BE2C (cell line): ENCODE results near the gene ARF6.
"Not testable (repeated sequence)": the region's sequence is repeated elsewhere in the genome, so short reads cannot be mapped to it uniquely, and the experiment has no call there.

Experiments
- DNase-seq: peaks from one replicate; pipeline ENCODE4 v3.0.0-alpha.2; 2020
- H3K27me3 ChIP-seq: fragments of 250-450 bp; sonication (Bioruptor Pico); 2 replicates; pipeline ENCODE4 v1.5.1; 2020; ENCODE audit warnings: mild to moderate bottlenecking
- H3K36me3 ChIP-seq: fragments of 250-450 bp; sonication (Bioruptor Pico); 2 replicates; pipeline ENCODE4 v1.5.1; 2020; ENCODE audit warnings: mild to moderate bottlenecking
- H3K4me1 ChIP-seq: fragments of 250-450 bp; sonication (Bioruptor Pico); 2 replicates; pipeline ENCODE4 v1.5.1; 2020
- H3K4me3 ChIP-seq: 2 replicates; pipeline ENCODE4 v1.5.1; 2011; ENCODE audit warnings: low read depth, low read length
- H3K9me3 ChIP-seq: fragments of 250-450 bp; sonication (Bioruptor Pico); 2 replicates; pipeline ENCODE4 v1.5.1; 2020
- CTCF ChIP-seq: IDR thresholded peaks from 2 replicates; pipeline ENCODE4 v1.5.1; 2012; ENCODE audit warnings: mild to moderate bottlenecking, low read depth, low read length

The ARF6 gene

DNA sequence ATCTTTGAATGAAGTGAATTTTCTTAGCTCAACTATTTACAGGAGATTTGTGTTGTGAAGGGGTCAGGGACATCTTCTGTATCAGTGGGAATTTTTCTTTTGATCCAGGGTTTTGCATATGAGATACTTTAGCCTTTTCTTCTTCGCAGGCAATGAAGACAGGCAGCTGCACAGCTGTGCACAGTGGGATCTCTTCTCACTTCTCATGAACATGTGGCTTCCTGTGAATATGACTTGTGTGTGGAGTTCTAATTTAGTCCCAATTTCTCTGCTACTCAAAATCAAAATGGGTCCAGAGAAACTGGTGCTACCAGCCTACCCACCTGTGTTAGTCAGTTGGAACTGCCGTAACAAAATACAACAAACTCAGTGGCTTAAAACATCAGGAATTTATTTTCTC is 37.8 kb downstream of the ARF6 start:
- no peak for TF ChIP-seq CTCF
- Histone ChIP-seq H3K4me1 (no peaks in the 10 kb centered on the region), H3K9me3 (no peaks in the 10 kb centered on the region), H3K27me3 (no peaks in the 10 kb centered on the region), H3K4me3 (no peak overlapping the region), H3K36me3 (no peaks in the 10 kb centered on the region)
- DNase-seq, result no peak

- no peak overlapping the region for H3K4me3 ChIP-seq
- H3K36me3 ChIP-seq, result no peaks in the 10 kb centered on the region
- no peak for TF ChIP-seq CTCF
- no peaks in the 10 kb centered on the region for H3K27me3 ChIP-seq
- no peaks in the 10 kb centered on the region for H3K9me3 ChIP-seq
- DNase-seq, result no peak
- no peaks in the 10 kb centered on the region for H3K4me1 ChIP-seq
These were observed 38.6 kb downstream of the ARF6 start for GRCh38 chr14:49931523-49931922.

DNA sequence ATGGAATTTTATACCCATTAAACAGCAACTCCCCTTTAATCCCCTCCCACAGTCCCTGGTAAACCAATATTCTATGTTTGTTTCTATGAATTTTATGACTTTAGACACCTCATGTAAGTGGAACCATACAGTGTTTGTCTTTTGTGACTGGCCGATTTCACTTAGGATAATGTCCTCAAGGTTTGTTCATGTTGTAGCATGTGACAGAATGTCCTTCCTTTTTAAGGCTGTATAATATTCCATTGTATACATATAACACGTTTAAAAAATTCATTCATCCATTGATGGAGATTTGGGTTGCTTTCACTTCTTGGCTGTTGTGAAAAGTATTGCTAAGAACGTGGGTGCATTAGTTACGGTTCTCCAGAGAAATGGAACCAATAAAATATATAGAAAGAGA is 40.2 kb downstream of the ARF6 start:
- no peak overlapping the region for H3K4me3 ChIP-seq
- TF ChIP-seq CTCF, result no peak
- no peaks in the 10 kb centered on the region for H3K9me3 ChIP-seq

GRCh38 chr14:49933704-49934103 is 40.8 kb downstream of the ARF6 start:
- H3K4me1 ChIP-seq, result no peaks in the 10 kb centered on the region
- no peak overlapping the region for H3K4me3 ChIP-seq
- no peaks in the 10 kb centered on the region for H3K36me3 ChIP-seq
- no peak for TF ChIP-seq CTCF
- no peaks in the 10 kb centered on the region for H3K27me3 ChIP-seq
- DNase-seq, result no peak
- no peaks in the 10 kb centered on the region for H3K9me3 ChIP-seq

More for the DNA sequence above, 40.2 kb downstream of the ARF6 start:
- Histone ChIP-seq H3K27me3 (no peaks in the 10 kb centered on the region), H3K36me3 (no peaks in the 10 kb centered on the region), H3K4me1 (no peaks in the 10 kb centered on the region)
- no peak for DNase-seq

- Histone ChIP-seq H3K4me1 (no peaks in the 10 kb centered on the region), H3K9me3 (no peaks in the 10 kb centered on the region), H3K4me3 (no peak overlapping the region), H3K36me3 (no peaks in the 10 kb centered on the region), H3K27me3 (no peaks in the 10 kb centered on the region)
- DNase-seq, result no peak
- no peak for TF ChIP-seq CTCF
These were observed 41.8 kb downstream of the ARF6 start for GRCh38 chr14:49934646-49935045.

- H3K36me3 ChIP-seq, result no peaks in the 10 kb centered on the region
- TF ChIP-seq CTCF, result no peak
- no peaks in the 10 kb centered on the region for H3K9me3 ChIP-seq
- H3K27me3 ChIP-seq, result no peaks in the 10 kb centered on the region
- no peak overlapping the region for H3K4me3 ChIP-seq
- no peaks in the 10 kb centered on the region for H3K4me1 ChIP-seq
- DNase-seq, result no peak
These were observed 42.6 kb downstream of the ARF6 start for GRCh38 chr14:49935526-49935925.

DNA sequence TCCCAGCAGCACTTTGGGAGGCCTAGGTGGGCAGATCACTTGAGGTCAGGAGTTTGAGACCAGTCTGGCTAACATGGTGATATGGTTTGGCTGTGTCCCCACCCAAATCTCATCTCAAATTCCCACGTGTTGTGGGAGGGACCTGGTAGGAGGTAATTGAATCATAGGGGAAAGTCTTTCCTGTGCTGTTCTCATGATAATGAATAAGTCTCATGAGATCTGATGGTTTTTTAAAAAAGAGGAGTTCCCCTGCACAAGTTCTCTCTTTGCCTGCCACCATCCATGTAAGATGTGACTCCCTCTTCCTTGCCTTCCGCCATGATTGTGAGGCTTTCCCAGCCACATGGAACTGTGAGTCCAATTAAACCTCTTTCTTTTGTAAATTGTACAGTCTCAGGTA is 43.4 kb downstream of the ARF6 start:
- not testable (repeated sequence) for H3K27me3 ChIP-seq, H3K4me1 ChIP-seq, H3K36me3 ChIP-seq, H3K9me3 ChIP-seq, H3K4me3 ChIP-seq, DNase-seq

DNA sequence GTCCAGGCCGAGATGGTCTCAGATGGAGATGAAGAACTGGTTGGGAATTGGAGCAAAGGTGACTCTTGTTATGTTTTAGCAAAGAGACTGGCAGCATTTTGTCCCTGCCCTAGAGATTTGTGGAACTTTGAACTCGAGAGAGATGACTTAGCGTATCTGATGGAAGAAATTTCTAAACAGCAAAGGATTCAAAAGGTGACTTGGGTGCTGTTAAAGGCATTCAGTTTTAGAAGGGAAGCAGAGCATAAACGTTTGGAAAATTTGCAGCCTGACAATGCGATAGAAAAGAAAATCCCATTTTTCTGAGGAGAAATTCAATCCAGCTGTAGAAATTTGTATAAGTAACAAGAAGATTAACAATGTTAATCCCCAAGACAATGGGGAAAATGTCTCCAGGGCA is 44.0 kb downstream of the ARF6 start:
- DNase-seq, H3K36me3 ChIP-seq, H3K4me1 ChIP-seq, H3K27me3 ChIP-seq, H3K4me3 ChIP-seq, H3K9me3 ChIP-seq: not testable (repeated sequence)

GRCh38 chr14:49939215-49939614 is 46.3 kb downstream of the ARF6 start:
- H3K9me3 ChIP-seq, H3K4me3 ChIP-seq, DNase-seq, H3K27me3 ChIP-seq, H3K36me3 ChIP-seq, H3K4me1 ChIP-seq: not testable (repeated sequence)
